SJSA1 (cell line): Measurements from ENCODE around the gene PNMA8B. TPM values are rescaled to one million over a fixed set of nuclear protein-coding genes. Genes with fewer than 3 reads are reported as not detected.
A peak's percentile ranks its signal among the peaks of the same experiment; 100 is the strongest.

Experiments used
- DNase-seq, 2 experiments: peaks; one replicate each; pipeline ENCODE4 v3.0.0-alpha.2; 2015 to 2020; ENCODE audit warnings: low spot score in 2 of 2, low read depth in 1 of 2
- H3K27ac ChIP-seq: fragments of 250-450 bp; sonication (Bioruptor Pico); 2 replicates; pipeline ENCODE4 v1.5.1; 2020; ENCODE audit warnings: mild to moderate bottlenecking, moderate library complexity
- H3K27me3 ChIP-seq: fragments of 250-450 bp; sonication (Bioruptor Pico); replicated peaks from 2 replicates; pipeline ENCODE4 v1.5.1; 2020; ENCODE audit warnings: mild to moderate bottlenecking, moderate library complexity
- H3K36me3 ChIP-seq: fragments of 250-450 bp; sonication (Bioruptor Pico); 2 replicates; pipeline ENCODE4 v1.5.1; 2020; ENCODE audit warnings: mild to moderate bottlenecking
- H3K4me1 ChIP-seq: fragments of 250-450 bp; sonication (Bioruptor Pico); replicated peaks from 2 replicates; pipeline ENCODE4 v1.6.1; 2021; ENCODE audit warnings: mild to moderate bottlenecking
- H3K4me3 ChIP-seq: fragments of 250-450 bp; sonication (Bioruptor Pico); 2 replicates; pipeline ENCODE4 v1.5.1; 2020; ENCODE audit warnings: mild to moderate bottlenecking
- H3K9me3 ChIP-seq: fragments of 250-450 bp; sonication (Bioruptor Pico); replicated peaks from 2 replicates; pipeline ENCODE4 v1.5.1; 2020; ENCODE audit warnings: mild to moderate bottlenecking
- total RNA-seq: library from RNA; depleted of rRNA; stranded (reverse); fragments of >200 nt; shearing (Covaris generic); gene quantifications from 2 replicates; pipeline ENCODE4 v1.2.3, GENCODE V29; 2014

PNMA8B gene
- total RNA-seq, 1 experiment from 2014 or later = not detected

- Histone ChIP-seq H3K4me1 (peaks cover 5% of the 10 kb centered on the region; the same call in 1 of the 2 replicates), H3K36me3 (no peaks in the 10 kb centered on the region), H3K27ac (no peak overlapping the region), H3K27me3 (peaks cover 5% of the 10 kb centered on the region; the same call in 1 of the 2 replicates), H3K9me3 (no peaks in the 10 kb centered on the region), H3K4me3 (no peak overlapping the region)
- DNase-seq = peak; percentile 72 to 73
These were observed 7.7 kb downstream of the PNMA8B start for GRCh38 chr19:46487802-46488445.

DNA sequence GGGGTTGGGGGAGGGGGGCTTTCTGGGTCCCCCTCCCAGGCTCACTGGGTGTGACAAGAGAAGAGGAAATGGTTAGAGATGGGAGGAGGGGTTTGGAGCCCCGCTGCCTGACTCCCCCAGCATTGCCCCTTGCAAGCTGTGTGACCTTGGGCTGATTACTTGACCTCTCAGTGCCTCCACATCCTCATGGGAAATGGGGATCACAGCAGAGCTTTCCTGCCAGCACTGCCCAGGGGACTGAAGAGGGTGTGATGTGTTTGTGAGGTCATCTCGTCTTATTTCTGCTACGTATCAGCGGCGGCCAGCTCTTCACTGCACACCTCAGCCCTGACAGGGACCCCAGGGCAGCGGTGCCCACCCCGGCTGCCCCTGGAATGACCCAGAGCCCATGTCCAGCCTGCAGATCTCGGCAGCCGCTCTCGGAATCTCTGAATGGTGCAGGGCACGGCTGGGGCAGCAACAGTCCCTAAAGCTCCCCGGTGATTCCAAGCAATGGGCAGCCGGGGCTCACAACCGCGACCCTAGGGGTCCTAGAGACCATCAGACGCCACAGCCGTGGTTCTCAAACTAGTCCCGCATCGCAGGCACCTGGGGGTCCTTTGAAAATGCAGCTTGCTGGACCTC lies 8.4 kb downstream of the PNMA8B start:
- Histone ChIP-seq H3K9me3 (no peaks in the 10 kb centered on the region), H3K36me3 (no peaks in the 10 kb centered on the region), H3K4me1 (peaks cover 5% of the 10 kb centered on the region), H3K4me3 (no peak overlapping the region), H3K27me3 (peaks cover 5% of the 10 kb centered on the region; the same call in 1 of the 2 replicates), H3K27ac (no peak overlapping the region)
- DNase-seq = no peak

DNA sequence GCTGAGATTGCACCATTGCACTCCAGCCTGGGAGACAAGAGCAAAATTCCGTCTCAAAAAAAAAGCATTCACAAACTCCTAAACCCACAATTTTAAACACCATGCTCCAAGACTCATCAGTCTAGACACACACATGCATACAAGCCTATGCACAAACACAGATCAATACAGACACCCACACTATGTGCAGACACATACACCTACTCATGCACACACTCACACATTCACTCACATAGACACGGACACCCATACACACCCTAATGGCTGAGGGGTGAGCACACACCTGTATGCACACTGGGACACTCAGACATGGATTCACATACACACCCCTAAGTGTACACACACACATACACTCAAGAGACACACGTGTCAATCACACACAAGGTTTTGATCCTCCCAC lies 9.3 kb downstream of the PNMA8B start:
- Histone ChIP-seq H3K4me1 (peaks cover 5% of the 10 kb centered on the region), H3K27me3 (no peaks in the 10 kb centered on the region; the same call in 1 of the 2 replicates), H3K4me3 (no peak overlapping the region), H3K9me3 (no peaks in the 10 kb centered on the region), H3K27ac (no peak overlapping the region), H3K36me3 (no peaks in the 10 kb centered on the region)
- DNase-seq = no peak

DNA sequence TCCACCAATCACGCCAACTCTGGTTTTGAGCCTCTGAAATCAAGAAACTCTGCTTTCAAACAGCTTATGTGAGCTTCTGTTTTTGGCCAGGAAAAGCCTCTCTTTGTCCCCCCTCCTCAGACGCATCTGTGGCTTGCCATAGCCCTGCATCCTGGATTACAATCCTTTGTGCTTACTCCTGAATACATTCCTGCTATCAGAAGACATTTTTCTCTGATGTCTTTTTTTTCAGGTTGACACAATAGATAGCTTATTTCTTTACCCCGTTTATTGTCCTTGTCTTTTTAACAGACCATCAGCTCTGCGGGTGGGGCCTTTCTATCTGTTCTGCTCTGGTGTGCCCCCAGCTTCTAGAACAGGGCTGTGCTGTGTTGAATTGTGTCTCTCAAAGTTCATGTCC lies 11.0 kb downstream of the PNMA8B start:
- Histone ChIP-seq H3K4me1 (peaks cover 5% of the 10 kb centered on the region), H3K4me3 (no peak overlapping the region), H3K9me3 (no peaks in the 10 kb centered on the region), H3K27ac (no peak overlapping the region), H3K27me3 (no peaks in the 10 kb centered on the region), H3K36me3 (no peaks in the 10 kb centered on the region)
- no peak for DNase-seq

DNA sequence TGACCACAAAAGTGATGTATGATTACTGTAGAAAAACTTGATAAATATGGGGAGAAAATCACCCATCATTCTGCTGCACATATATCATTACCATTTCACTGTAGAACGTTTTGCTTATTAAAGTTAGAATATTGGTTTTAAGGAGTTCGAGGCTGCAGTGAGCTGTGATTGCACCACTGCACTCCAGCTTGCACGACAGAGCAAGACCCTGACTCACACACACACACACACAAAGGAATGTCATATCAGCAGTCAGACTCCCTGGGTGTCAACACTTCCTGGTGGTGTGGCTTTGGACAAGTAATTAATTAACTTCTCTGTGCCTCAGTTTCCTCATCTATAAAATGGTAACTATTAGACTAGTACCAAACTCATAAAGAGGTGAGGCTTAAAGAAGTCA lies 13.0 kb downstream of the PNMA8B start:
- H3K27ac ChIP-seq = no peak overlapping the region
- peaks cover 4% of the 10 kb centered on the region for H3K4me1 ChIP-seq
- no peak for DNase-seq

GRCh38 chr19:46481947-46482346 lies 13.7 kb downstream of the PNMA8B start:
- H3K36me3 ChIP-seq = no peaks in the 10 kb centered on the region
- H3K27ac ChIP-seq = no peak overlapping the region
- H3K9me3 ChIP-seq = no peaks in the 10 kb centered on the region
- H3K27me3 ChIP-seq = no peaks in the 10 kb centered on the region
- H3K4me1 ChIP-seq = no peaks in the 10 kb centered on the region; the same call in 1 of the 2 replicates
- no peak for DNase-seq
- no peak overlapping the region for H3K4me3 ChIP-seq

More for the DNA sequence above, 13.0 kb downstream of the PNMA8B start:
- Histone ChIP-seq H3K27me3 (no peaks in the 10 kb centered on the region), H3K36me3 (no peaks in the 10 kb centered on the region), H3K9me3 (no peaks in the 10 kb centered on the region), H3K4me3 (no peak overlapping the region)

- no peaks in the 10 kb centered on the region for H3K36me3 ChIP-seq
- H3K4me1 ChIP-seq = peaks cover under 1% of the 10 kb centered on the region; the same call in 1 of the 2 replicates
- no peak overlapping the region for H3K27ac ChIP-seq
- no peaks in the 10 kb centered on the region for H3K9me3 ChIP-seq
- no peak for DNase-seq
- no peaks in the 10 kb centered on the region for H3K27me3 ChIP-seq
- H3K4me3 ChIP-seq = no peak overlapping the region
These were observed 14.3 kb downstream of the PNMA8B start for GRCh38 chr19:46481223-46481848.

- no peaks in the 10 kb centered on the region for H3K36me3 ChIP-seq
- no peak overlapping the region for H3K27ac ChIP-seq
- no peak overlapping the region for H3K4me3 ChIP-seq
- DNase-seq = no peak
- H3K9me3 ChIP-seq = no peaks in the 10 kb centered on the region
- H3K4me1 ChIP-seq = peaks cover 4% of the 10 kb centered on the region; the same call in 1 of the 2 replicates
- H3K27me3 ChIP-seq = no peaks in the 10 kb centered on the region
These were observed 15.3 kb downstream of the PNMA8B start for GRCh38 chr19:46480415-46480814.

DNA sequence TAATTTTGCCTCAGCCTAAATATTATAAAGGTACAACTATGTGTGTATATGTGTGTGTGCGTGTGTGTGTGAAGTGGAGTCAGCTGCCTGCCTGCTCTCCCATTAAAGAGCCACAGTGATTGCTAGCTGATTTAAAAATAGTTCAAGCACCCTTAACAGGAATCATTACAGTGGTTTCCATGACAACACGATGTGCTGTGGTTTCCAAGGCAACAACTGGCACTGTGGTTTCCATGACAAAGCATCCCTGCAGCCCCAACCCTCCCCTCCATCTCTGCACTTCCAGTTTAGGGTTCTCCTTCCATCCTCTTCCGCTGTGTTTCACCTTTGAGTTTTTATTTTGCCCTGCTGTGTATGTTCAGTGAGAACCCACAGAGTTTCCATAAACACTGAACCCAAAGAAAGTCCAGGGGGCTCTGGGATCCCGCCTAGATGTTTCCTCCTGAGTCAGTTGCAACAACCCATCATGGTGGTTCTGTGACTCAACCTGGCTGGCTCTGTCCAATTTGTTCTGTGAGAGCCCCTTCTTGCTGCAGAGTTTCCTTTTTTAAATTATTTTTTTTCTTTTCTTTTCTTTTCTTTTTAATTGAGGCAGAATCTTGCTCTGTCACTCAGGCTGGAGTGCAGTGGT lies 17.2 kb downstream of the PNMA8B start:
- DNase-seq = no peak
- H3K4me3 ChIP-seq = no peak overlapping the region
- H3K36me3 ChIP-seq = no peaks in the 10 kb centered on the region
- H3K27ac ChIP-seq = no peak overlapping the region
- no peaks in the 10 kb centered on the region for H3K9me3 ChIP-seq
- peaks cover 4% of the 10 kb centered on the region; the same call in 1 of the 2 replicates for H3K4me1 ChIP-seq
- no peaks in the 10 kb centered on the region for H3K27me3 ChIP-seq

GRCh38 chr19:46475986-46476385 lies 19.7 kb downstream of the PNMA8B start:
- no peak for DNase-seq
- Histone ChIP-seq H3K27ac (no peak overlapping the region), H3K4me1 (peaks cover 12% of the 10 kb centered on the region), H3K4me3 (no peak overlapping the region), H3K36me3 (no peaks in the 10 kb centered on the region), H3K27me3 (no peaks in the 10 kb centered on the region), H3K9me3 (no peaks in the 10 kb centered on the region)

GRCh38 chr19:46474211-46474610 lies 21.5 kb downstream of the PNMA8B start:
- Histone ChIP-seq H3K27me3 (no peaks in the 10 kb centered on the region), H3K27ac (no peak overlapping the region), H3K36me3 (no peaks in the 10 kb centered on the region), H3K9me3 (no peaks in the 10 kb centered on the region), H3K4me1 (peaks cover 16% of the 10 kb centered on the region), H3K4me3 (no peak overlapping the region)
- no peak for DNase-seq

- H3K4me1 ChIP-seq = peaks cover 17% of the 10 kb centered on the region
- no peak for DNase-seq
These were observed 23.1 kb downstream of the PNMA8B start for GRCh38 chr19:46472592-46472991.

DNA sequence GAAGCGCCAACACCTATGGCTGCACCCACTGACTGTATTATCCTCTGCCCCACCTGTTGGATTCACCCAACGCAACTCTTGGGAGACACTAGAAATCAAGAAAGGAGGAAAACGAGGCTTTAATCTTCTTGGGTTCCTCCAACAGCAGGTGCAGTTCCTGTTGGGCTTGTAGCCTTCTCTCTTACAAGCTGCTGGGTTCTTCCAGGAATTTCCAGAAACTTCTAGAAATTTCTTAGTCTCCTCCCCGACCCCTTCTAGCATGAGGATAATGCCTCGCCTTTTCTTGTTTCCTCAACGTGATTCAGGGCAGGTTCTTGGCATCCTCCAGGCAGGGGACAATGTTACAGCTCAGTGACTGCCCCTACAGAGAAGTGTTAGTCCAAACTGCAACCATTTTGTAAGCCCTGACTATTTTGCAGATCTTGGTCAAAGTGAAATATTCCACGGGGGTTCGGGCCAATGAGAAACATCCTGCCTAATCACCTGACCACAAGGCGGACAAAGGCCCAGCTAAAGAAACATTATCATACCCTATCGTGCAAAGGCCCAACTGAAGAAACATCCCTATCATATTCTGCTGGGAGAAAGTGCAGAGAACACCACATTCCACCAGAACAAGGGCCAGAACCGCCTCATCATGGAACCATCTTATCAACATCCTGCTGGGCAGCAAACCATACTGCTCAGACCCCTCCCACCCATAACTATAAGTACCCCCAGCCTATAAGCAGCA lies 23.7 kb downstream of the PNMA8B start:
- Histone ChIP-seq H3K27ac (peak overlapping the region; percentile 43; the same call in 1 of the 2 replicates), H3K27me3 (no peaks in the 10 kb centered on the region), H3K4me3 (peak overlapping the region; percentile 41; the same call in 1 of the 2 replicates)

More at GRCh38 chr19:46472592-46472991, 23.1 kb downstream of the PNMA8B start:
- Histone ChIP-seq H3K36me3 (no peaks in the 10 kb centered on the region), H3K27me3 (no peaks in the 10 kb centered on the region), H3K4me3 (no peak overlapping the region), H3K9me3 (no peaks in the 10 kb centered on the region), H3K27ac (no peak overlapping the region)

More for the DNA sequence above, 23.7 kb downstream of the PNMA8B start:
- no peaks in the 10 kb centered on the region for H3K36me3 ChIP-seq
- H3K9me3 ChIP-seq = no peaks in the 10 kb centered on the region
- DNase-seq = no peak
- H3K4me1 ChIP-seq = peaks cover 23% of the 10 kb centered on the region
